Uterus (tissue), 2 donors: Measurements from ENCODE around the gene LRRC25.

Source experiments
- CTCF ChIP-seq, 4 experiments: fragments of 200-600 bp in 2 of 4; fragments of 450-650 bp in 2 of 4; sonication (generic) in 2 of 4; IDR thresholded peaks; one replicate each; pipeline ENCODE4 v1.5.1; 2016 to 2019; ENCODE audit warnings: antibody characterized with exemption in 4 of 4, mild to moderate bottlenecking in 2 of 4, moderate library complexity in 1 of 4
- POLR2A ChIP-seq, 2 donors: fragments of 450-650 bp; IDR thresholded peaks; one replicate each; pipeline ENCODE4 v1.6.1; 2016; ENCODE audit warnings: antibody characterized with exemption in 2 of 2, mild to moderate bottlenecking in 1 of 2, moderate library complexity in 1 of 2

- TF ChIP-seq CTCF (IDR thresholded peaks at IDR 0.05) (peak in 1 of 4 experiments; percentile 2), POLR2A (IDR thresholded peaks at IDR 0.05) (peak in 1 of 2 donors; percentile 66)
Measured at GRCh38 chr19:18417250-18418028, 20.0 kb upstream of the LRRC25 start.
